SK-MEL-5 (cell line): Measurements from ENCODE around the gene CDPF1. TPM values are rescaled to one million over a fixed set of nuclear protein-coding genes. Genes with fewer than 3 reads are reported as not detected.

ENCODE experiments used
- DNase-seq: peaks from one replicate; pipeline ENCODE4 v3.0.0-alpha.2; 2016; ENCODE audit warnings: low read depth, low spot score
- in situ Hi-C: cut with HindIII; loops from 2 replicates; pipeline ENCODE4 v1.10.0; 2016; ENCODE audit warnings: low sequenced_read_pairs, high pct_unique_total_duplicates, low pct_unique_long_range_greater_than_20kb
- total RNA-seq: library from RNA; depleted of rRNA; stranded (reverse); fragments of >200 nt; shearing (Covaris generic); gene quantifications from 2 replicates; pipeline ENCODE4 v1.2.3, GENCODE V29; 2014

Gene CDPF1
- total RNA-seq, 1 experiment from 2014 or later: 29.2 TPM

GRCh38 chr22:46286941-46287872 lies 37.1 kb upstream of the CDPF1 start:
- in situ Hi-C loops: no loop called here
- DNase-seq: no peak

GRCh38 chr22:46286006-46286405 lies 35.9 kb upstream of the CDPF1 start:
- no peak for DNase-seq
- in situ Hi-C loops: no loop called here

DNA sequence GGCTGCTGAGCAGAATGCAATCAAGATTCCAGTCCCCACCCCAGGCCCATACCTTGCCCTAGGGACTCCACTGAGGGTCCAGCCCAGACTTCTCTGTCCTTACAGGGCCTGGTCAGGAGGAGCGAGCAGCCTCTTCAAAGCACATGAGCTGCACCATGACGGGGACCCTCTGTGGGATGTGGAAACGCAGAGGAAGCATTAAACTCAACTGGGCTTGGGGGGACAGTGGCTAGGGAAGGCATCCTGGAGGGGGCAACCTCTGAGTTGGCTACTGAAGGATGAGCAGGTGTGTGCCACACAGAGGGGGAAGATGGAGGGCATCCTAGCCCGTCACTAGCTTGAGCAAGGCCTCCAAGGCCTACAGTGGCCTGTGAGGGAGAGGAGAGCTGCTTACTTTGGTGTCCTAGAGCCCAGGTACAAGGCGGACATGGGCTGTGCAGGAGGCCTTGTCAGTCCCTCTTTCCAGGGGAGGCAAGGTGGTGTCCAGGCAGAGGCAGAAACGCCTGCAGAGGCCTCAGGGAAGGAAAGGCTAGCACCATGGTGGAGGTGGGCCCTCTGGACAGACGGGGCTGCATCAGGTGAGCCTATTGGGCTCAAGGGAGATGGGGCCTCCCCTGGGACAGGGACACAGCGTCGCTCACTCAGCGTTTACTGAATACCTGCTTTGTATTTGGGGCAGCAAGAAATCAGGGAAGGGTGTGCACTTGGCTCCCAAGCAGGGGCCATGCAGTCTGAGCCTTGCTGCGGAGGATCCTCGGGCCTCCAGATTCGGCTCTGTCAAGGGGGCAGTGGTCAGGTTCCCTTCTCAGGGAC lies 32.0 kb upstream of the CDPF1 start:
- in situ Hi-C loops: no loop called here

DNA sequence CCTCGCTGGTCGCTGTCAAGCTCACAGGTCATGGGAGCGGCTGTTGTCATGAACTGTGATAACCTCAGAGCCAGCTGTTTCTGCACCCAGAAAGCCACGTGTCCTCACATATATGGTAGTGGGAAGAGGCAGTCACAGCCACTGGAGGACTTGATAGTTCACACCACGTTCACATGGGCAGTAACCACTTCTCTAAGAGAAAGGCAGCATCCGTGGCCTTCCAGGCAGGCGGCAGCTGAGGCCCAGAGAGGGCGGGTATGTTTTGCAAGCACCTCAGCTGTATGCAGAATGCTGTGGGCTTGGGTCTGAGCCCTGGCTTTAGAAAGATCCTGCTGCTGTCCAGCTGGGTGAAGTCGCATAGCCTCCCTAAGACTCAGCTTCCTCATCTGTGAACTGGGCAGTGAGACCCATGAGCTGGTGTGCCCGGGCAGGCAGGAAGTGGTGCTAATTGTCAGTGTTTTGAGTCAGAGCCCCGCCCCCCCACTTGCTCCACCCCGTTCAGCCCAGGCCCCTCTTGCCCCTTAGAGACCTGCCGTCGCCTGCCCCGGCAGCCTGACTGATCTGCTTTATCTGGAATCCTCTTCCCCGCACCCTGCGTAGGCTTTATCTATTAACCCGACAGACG lies 31.0 kb upstream of the CDPF1 start:
- DNase-seq: no peak
- in situ Hi-C loops: no loop called here

More for the DNA sequence above, 32.0 kb upstream of the CDPF1 start:
- DNase-seq: no peak

DNA sequence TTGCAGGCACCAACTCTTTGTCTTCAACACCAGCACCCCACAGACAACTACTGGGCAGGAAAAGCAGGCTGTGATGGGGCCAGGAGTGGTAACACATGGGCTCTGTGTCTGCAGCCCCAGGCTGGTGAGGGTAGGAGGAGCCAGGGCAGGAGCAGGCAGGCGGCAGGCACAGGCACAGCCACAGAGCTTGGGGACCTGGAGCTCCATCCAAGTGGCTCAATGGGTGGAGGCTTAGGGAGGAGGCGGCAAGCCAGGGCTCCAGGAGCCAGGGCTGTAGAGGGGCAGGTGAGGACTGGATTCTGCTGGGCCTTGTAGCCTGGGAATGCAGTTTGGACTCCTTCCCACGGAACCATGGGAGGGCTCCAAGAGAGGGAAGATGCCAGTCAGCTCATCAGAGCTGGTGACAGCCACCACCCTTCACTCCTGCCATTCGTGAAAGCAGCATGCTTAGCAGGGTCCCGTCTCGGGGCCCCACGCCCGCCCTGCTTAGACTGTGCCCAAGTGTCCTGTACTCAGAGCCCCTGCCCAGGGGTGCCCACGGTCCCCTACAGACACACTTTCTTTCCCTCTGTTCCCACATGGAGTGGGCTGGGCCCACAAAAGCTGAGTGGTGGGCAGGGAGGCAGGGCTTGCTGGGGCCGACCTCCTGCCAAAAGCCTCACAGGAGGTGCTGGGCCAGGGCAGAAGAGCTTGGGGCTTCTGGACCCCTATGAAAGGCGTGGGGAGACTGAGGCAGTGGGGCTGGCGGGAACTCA lies 30.1 kb upstream of the CDPF1 start:
- in situ Hi-C loops: no loop called here
- no peak for DNase-seq

DNA sequence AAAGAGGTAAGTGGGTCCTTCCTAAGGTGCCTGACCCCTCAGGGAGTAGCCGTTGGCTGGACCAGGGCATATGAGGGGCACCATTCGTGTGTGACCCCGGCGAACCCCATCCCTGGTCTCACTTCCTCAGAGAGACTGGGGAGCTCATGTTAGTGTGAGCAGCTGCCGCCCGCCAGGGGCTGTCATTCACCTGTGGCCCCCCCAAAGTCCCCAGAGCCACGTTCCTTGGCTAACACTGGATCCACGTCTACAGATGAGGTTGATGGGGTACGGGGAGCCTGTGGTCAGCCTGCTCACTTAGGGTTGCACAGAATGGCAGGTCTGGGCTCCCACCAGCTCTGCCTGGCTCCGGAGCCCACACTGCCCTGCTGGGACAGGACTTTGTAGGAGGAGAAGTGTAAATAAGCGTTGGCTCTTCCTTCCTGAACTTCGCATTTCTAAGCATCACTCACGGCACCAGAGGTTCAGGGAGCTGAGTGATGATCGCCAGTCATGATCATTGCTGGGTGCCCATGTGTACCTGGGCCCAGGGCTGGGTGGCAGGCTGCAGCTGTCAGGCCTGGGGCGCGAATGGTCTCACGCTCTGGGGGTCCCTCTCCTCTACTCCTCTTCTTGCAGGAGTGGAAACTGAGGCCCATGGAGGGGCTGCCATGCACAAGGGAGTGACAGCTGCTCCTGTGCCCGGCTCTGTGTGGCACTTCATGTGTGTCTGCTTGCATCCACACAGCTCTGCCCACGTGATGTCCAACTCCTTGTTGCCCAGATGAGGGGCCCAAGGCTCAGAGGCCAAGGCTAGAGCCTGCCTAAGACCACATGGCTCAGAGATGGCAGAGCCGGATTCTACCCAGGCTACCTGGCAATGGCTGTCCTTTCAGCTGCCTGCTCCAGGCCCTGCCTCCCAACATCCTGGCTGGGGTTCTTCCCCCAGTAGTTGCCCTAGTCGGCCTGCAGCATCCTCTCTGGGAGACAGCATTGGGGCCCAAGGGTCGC lies 28.9 kb upstream of the CDPF1 start:
- DNase-seq: no peak
- in situ Hi-C loops: no loop called here

GRCh38 chr22:46276563-46276962 lies 26.5 kb upstream of the CDPF1 start:
- in situ Hi-C loops: no loop called here
- DNase-seq: no peak

DNA sequence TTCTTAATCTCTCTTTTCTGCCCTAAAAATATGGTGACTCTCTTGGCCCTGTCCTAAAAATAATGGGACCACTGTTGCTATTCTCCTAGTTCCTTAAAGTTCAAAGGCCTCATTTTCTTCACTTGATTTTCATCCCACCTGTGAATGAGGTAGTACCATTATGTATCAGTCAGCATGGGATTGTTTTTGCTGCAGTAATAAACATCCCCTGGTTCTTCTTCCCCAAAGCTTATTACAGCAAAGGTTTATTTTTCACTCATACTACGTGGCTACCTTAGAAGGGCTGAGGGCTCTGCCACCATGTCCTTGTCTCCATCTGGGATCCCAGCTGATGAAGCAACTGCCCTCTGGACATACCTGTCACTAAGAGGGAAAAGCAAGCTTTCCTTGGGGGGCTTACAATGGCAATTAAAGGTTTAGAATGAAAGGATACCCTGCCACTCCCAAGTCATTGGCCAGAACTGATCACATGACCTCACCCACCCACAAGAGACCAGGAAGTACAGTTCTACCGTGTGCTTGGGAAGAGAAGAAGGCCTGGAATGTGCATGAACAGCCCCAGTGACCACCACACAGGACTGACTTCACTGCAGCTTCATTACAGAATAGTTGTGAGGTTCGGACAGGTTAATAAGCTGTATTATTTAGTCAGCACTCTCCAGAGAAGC lies 25.5 kb upstream of the CDPF1 start:
- in situ Hi-C loops: no loop called here
- peak; percentile 26 for DNase-seq

DNA sequence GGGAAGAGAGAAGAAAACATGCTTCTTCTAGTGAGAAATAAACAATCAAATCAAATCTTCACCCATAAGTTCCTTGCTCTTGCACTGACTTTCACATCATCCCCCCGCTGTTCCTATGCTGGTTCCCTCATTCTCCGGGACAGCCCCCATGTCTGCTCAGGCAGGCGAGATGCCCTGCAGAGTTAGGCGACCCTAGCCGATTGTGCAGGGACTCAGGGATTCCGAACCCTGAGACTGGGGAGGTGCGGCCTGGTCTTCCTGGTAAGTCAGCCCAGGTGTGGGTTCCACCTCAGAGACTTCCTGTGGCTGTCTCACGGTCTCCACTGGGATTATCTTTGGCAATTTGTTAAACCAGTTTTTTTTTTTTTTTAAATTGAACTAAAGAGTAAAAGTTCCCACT lies 24.3 kb upstream of the CDPF1 start:
- DNase-seq: no peak
- in situ Hi-C loops: loop anchor here (25.0 kb wide), 1 partner anchor 137 kb away; no protein-coding TSS in a partner anchor

GRCh38 chr22:46273432-46274148 lies 23.5 kb upstream of the CDPF1 start:
- DNase-seq: no peak
- in situ Hi-C loops: loop anchor here (25.0 kb wide), 1 partner anchor 136 kb away; no protein-coding TSS in a partner anchor

DNA sequence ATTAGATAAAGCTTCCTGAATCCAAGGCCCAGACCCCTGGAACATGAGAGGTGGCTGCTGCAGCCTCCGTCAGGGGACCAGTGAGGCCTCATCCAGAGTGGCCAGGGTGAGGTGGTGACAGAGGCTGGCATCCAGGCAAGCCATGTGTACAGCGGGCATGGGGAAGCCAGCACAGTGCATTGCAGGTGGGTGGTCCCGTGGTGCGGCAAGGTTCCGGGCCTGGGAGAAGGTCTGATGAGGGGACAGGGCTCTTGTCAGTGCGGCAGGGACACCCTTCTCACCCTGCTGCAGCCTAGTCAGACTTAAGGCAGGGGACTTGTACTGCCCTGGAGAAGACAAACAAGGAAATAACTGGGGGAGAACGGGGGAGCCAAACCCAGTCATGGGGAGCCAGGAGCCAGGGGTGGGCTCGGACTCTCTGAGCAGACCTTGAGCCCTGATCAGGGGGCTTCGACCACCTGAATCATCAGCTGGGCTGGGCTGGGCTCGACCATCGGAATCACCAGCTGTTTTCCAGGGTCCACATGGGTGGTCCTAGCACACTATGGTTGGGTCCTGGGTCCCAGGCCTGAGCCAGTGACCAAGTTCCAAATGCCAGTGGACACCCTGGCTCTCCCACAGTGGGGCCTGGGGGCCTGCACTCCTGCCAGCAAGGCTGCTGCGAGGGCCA lies 22.8 kb upstream of the CDPF1 start:
- in situ Hi-C loops: loop anchor here (25.0 kb wide), 1 partner anchor 136 kb away; no protein-coding TSS in a partner anchor
- no peak for DNase-seq

GRCh38 chr22:46272196-46272595 lies 22.1 kb upstream of the CDPF1 start:
- DNase-seq: no peak
- in situ Hi-C loops: loop anchor here (25.0 kb wide), 1 partner anchor 135 kb away; no protein-coding TSS in a partner anchor

DNA sequence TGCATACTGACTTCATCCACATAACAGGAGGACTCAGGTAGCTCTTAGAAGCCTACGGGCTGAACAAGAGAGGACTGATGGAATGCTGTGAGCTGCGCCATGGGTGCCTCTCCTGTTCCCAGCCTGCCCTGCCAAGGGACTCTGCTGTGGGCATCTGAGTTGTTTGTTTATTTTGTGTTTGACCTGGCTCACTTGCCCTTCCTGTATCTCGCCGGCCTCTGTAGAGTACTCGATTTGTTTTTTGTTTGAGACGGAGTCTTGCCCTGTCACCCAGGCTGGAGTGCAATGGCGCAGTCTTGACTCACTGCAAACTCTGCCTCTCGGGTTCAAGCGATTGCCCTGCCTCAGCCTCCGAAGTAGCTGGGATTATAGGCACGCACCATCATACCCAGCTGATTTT lies 19.5 kb upstream of the CDPF1 start:
- in situ Hi-C loops: loop anchor here (25.0 kb wide), 1 partner anchor 132 kb away; no protein-coding TSS in a partner anchor

DNA sequence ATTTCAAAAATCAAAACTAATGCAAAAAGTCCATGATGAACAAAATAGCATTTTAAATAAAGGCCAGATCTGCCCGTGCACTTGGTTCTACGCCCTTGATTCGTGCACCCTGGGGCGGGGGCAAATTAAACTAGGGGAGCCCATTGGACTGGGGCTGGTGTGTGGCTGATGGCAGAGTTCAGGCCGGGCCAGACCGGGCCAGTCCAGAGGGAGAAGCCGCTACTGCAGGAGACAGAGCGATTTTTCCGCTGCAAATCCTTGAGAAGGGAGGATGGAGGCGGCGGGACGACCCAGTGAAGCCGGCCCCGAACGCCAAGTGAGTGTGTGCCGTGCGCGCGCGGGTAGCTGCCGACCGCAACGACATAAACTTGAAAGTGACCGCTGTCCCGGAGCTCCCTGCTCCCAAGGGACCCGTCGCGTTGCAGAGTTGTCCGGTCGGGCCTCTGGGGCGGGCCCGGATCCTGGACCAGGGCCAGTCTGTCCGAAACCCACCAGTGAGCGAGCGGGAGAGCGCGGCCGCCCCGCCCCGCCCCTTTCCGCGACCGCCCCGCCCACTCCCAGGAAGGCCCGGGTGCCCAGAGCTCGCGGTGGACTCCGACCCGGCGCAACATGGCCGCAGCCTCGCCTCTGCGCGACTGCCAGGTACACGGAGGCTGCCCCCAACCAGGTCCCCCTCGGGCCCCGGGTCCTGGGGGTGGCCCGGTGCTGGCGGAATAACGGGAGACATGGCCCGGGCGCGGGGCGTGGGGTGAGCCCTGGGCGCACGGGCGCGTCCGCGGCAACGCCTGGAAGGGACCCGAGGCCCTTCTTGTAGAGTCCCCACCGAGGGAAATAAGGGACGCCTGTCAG lies 17.6 kb upstream of the CDPF1 start, which contains the start of gene TTC38:
TTC38 (plus strand) TSS at position 578 of the 849 bp plus-strand sequence; CDS start at position 610, 32 bp downstream.
- peak; percentile 84 for DNase-seq
- in situ Hi-C loops: loop anchor here (25.0 kb wide), 1 partner anchor 130 kb away; no protein-coding TSS in a partner anchor

More for the DNA sequence above, 19.5 kb upstream of the CDPF1 start:
- no peak for DNase-seq
